ENCODE measurements around the gene CACNB1. TPM values are rescaled to one million over a fixed set of nuclear protein-coding genes. Genes with fewer than 3 reads are reported as not detected.
"Not testable (repeated sequence)": the region's sequence is repeated elsewhere in the genome, so short reads cannot be mapped to it uniquely, and the experiment has no call there.

Gene CACNB1
- polyA plus RNA-seq, 4 donors, result 8.5 to 10.7 (median 9.2) TPM

- no peak for DNase-seq (ENCODE audit: low read depth in 4 of 4, low spot score in 3 of 4)
Measured at GRCh38 chr17:39178536-39178935, 18.9 kb downstream of the CACNB1 start.

- DNase-seq (ENCODE audit: low read depth in 4 of 4, low spot score in 3 of 4), result no peak
Measured at GRCh38 chr17:39177256-39177655, 20.2 kb downstream of the CACNB1 start.

GRCh38 chr17:39175695-39176093 is 21.8 kb downstream of the CACNB1 start:
- DNase-seq (ENCODE audit: low read depth in 4 of 4, low spot score in 3 of 4), result no peak

- DNase-seq (ENCODE audit: low read depth in 4 of 4, low spot score in 3 of 4), result no peak
Measured at GRCh38 chr17:39174920-39175694, 22.4 kb downstream of the CACNB1 start.

- DNase-seq (ENCODE audit: low read depth in 4 of 4, low spot score in 3 of 4), result no peak
Measured at GRCh38 chr17:39173526-39174274, 23.8 kb downstream of the CACNB1 start.

GRCh38 chr17:39173080-39173479 is 24.4 kb downstream of the CACNB1 start:
- no peak for DNase-seq (ENCODE audit: low read depth in 4 of 4, low spot score in 3 of 4)

DNA sequence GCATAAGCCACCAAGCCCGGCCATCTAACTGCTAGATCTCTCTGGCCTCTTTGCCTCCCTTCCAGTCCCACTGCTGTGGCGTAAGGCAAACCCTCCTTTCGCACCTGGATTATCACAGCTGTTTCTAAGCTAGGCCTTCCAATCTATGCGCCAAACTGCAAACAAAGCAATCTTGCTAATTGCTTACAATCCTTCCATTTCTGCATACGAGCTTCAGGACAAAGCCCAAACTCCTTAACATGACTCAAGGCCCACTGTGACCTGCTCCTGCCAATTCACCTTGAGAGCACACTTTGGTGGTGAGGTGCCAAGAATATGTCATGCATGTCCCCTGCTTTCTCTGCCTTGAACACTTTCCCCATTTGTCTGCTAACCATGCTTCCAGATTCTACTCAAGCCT is 25.5 kb downstream of the CACNB1 start:
- no peak for DNase-seq (ENCODE audit: low read depth in 4 of 4, low spot score in 3 of 4)

- no peak for DNase-seq (ENCODE audit: low read depth in 4 of 4, low spot score in 3 of 4)
Measured at GRCh38 chr17:39170558-39170957, 26.9 kb downstream of the CACNB1 start.

DNA sequence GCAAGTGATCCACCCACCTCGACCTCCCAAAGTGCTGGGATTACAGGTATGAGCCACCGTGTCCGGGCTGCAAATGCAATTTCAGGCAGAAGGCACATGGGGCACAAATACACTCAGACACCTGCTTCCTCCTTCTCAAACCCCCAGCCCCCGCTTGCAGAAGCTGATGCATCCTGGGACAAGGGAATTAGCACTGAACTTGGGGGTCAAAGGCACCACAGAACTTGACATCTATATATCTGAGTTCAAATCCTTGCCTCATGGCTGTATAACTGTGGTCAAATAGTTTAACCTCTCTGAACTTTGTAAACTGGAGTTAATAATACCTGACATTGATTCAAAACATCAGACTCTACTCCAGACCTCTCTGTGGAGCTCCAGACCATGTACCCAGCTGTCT is 27.4 kb downstream of the CACNB1 start:
- DNase-seq (ENCODE audit: low read depth in 4 of 4, low spot score in 3 of 4), result no peak

DNA sequence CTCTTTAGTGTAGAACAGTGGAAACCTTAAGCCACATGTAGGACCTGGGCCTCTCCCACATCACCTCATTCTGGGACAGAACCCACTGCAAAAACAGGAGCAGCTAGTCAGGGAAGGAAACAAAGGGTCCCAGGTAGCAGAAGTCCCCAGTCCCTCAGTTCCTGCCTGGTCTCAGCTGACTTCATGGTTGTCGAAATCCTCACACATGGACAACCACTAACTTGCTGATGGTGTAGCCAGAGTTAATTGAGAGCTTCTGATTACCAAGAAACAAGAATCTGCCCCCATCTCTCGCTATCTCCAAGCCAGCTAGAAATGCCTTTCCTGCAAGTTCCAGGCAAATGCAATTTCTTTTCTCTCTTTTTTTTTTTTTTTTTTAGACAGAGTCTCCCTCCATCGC is 28.0 kb downstream of the CACNB1 start:
- DNase-seq (ENCODE audit: low read depth in 4 of 4, low spot score in 3 of 4), result no peak

GRCh38 chr17:39169101-39169500 is 28.4 kb downstream of the CACNB1 start:
- DNase-seq (ENCODE audit: low read depth in 4 of 4, low spot score in 3 of 4), result no peak

DNA sequence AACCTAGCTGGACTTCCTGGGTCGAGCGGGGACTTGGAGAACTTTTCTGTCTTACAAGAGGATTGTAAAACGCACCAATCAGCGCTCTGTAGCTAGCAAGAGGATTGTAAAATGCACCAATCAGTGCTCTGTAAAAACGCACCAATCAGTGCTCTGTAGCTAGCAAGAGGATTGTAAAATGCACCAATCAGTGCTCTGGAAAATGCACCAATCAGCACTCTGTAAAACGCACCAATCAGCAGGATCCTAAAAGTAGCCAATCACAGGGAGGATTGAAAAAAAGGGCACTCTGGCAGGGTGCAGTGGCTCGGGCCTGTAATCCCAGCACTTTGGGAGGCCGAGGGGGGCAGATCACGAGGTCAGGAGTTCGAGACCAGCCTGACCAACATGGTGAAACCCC is 29.0 kb downstream of the CACNB1 start:
- DNase-seq (ENCODE audit: low read depth in 4 of 4, low spot score in 3 of 4), result not testable (repeated sequence)

DNA sequence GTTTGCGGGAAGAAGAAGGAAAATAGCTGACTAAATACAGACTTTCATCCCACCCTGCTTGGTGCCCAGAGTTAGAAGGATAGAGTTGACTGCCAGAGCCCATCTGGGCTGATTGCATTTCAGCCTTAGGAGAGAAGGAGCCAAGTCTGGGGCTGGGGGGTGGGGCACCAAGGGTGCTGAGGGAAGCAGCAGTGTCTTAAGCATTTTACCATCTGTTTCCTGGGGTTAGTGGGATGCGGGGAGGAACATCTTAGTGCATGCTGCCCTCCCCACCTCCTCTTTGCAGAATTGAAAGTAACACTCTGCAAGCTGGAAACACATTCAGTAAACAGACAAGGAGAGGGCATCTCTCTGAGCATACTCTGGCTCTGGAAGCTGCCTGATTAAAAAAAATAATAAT is 30.0 kb downstream of the CACNB1 start:
- no peak for DNase-seq (ENCODE audit: low read depth in 4 of 4, low spot score in 3 of 4)

GRCh38 chr17:39166437-39167335 is 30.8 kb downstream of the CACNB1 start:
- DNase-seq (ENCODE audit: low read depth in 4 of 4, low spot score in 3 of 4), result no peak

- no peak for DNase-seq (ENCODE audit: low read depth in 4 of 4, low spot score in 3 of 4)
Measured at GRCh38 chr17:39165841-39166349, 31.6 kb downstream of the CACNB1 start, which contains the start of gene ARL5C. Gene ARL5C (minus strand): TSS chr17:39166161. CDS start chr17:39165760, 401 bp downstream.

- DNase-seq (ENCODE audit: low read depth in 4 of 4, low spot score in 3 of 4), result no peak
Measured at GRCh38 chr17:39165178-39165840, 32.2 kb downstream of the CACNB1 start.

DNA sequence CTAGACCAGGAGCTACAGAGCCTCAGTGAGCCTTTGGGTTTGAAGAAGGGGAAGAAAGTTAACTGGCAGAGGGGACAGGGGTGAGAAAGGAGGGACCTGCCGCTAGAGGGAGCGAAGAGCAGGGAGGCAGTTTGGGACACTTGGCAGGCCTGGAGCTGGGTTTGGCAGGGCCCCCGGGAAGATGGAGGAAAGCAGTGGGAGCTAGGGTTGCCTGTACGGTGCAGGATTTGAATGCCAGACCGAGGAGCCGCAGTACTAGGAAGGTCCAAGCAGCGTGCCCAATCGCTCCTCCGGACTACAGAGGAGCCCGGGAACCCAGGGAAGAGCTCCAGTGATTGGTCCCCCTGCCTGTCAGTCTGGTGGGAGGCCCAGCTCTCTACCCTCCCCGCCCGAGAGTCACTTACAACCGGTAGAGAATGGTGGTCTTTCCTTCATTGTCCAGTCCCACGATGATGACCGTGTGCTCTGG is 32.8 kb downstream of the CACNB1 start:
- peak; percentile 70 to 85 (median 82) for DNase-seq (ENCODE audit: low read depth in 4 of 4, low spot score in 3 of 4)

DNA sequence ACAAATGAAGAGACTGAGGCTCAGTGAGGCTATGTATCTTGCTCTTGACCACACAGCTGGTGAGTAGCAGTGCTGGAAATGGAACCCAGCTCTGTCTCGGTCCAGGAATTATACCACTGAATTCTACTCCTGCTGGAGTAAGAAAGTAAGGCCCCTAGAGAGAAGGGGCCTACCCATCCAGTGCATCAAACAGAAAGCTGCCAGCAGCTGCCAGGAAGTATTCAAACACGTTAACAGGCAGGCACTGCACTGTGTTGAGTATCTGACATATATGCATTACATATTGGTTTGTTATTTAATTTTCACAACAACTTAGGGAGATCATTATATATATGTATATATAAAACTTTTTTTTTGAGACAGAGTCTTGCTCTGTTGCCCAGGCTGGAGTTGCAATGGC is 35.5 kb downstream of the CACNB1 start:
- no peak for DNase-seq (ENCODE audit: low read depth in 4 of 4, low spot score in 3 of 4)

- DNase-seq (ENCODE audit: low read depth in 4 of 4, low spot score in 3 of 4), result no peak
Measured at GRCh38 chr17:39158623-39159022, 38.8 kb downstream of the CACNB1 start.

DNA sequence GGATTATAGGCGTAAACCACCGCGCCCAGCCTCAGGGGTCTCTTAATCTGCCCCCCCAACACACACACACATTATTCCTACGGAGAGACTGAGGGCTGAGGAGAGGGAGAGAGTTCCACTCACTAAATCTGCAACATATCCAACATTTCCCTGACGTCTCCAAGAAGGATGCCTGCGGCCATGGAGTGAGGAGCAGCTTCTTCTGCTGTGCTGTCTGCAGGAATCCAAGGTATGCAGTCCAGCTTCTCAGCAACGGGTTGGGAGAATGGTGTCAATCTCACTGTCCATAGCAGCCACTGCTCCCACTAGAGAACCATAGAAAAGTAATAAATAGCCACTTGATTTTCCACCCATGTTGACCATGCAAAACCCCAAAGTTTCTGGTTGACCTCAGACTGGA is 41.0 kb downstream of the CACNB1 start:
- DNase-seq (ENCODE audit: low read depth in 4 of 4, low spot score in 3 of 4), result no peak

Measured in right renal pelvis (tissue), 4 donors.